Umbilical cord (tissue), 2 donors: ENCODE data around the gene PGBD4. TPM values are rescaled to one million over a fixed set of nuclear protein-coding genes. Genes with fewer than 3 reads are reported as not detected.
"Not testable (repeated sequence)": the region's sequence is repeated elsewhere in the genome, so short reads cannot be mapped to it uniquely, and the experiment has no call there.

Experiments used
- DNase-seq: peaks from one replicate; pipeline ENCODE4 v3.0.0-alpha.2; 2015; ENCODE audit warnings: low spot score
- total RNA-seq: library from RNA; depleted of rRNA; stranded (reverse); fragments of >200 nt; gene quantifications from one replicate; pipeline ENCODE4 v1.2.3, GENCODE V29; 2014; ENCODE audit warnings: low replicate concordance; ENCODE audit not compliant: insufficient read depth

PGBD4 gene
- total RNA-seq, 1 donor from 2014 or later = 3.9 TPM

DNA sequence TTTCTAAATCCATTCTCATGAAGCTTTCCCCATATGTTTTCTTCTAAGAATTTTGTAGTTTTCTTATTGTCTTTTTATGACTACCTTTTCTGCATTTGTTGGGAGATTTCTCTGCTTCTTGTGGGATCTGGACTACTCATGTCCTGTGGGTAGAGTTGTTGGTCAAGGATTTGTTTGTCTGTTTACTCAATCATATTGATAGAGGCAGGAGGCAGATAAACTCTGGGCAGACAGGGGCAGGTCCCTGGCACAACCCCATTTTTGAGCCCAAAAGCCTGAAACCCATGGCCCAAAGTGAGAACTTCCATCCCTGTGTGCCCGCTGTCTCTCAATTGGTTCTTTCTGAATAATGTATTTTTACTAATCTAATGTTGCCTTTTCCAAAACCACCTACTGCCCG lies 12.3 kb downstream of the PGBD4 start:
- DNase-seq = no peak

DNA sequence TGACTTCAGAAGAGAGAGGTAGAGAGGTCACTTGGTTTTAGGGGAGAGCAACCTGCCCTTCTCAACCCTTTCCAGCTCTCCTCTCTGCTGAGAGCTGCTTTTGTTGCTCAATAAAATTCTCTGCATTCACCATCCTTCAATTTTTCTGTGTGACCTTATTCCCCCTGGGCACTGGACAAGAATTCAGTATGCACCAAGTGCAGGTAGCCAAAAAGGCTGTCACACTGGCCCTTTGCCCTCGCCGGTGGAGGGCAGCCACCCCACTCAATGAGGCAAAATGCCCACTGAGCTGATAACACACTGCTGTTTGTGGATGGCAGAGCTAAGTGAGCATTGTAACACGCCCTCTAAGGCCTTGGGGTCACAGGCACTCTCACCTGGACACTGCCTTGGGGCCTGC lies 12.9 kb downstream of the PGBD4 start:
- no peak for DNase-seq

DNA sequence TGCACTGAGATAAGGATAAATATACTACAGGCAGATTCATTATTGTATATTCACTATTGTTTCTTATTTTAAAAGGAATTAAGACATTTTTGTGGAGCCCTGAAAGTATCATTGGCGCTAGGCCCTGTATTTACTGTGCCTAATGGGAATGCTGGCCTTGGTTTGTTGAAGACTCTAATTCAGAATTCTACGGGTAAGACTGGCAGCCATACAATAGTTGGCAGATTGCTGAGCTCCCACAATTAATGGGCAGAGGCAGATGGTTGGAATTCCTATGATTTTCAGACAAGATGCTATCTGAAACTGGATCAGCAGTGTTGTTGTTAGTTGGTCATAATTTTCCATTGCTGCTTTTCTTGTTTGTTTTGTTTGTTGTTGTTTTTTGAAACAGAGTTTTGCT lies 14.7 kb downstream of the PGBD4 start:
- no peak for DNase-seq

DNA sequence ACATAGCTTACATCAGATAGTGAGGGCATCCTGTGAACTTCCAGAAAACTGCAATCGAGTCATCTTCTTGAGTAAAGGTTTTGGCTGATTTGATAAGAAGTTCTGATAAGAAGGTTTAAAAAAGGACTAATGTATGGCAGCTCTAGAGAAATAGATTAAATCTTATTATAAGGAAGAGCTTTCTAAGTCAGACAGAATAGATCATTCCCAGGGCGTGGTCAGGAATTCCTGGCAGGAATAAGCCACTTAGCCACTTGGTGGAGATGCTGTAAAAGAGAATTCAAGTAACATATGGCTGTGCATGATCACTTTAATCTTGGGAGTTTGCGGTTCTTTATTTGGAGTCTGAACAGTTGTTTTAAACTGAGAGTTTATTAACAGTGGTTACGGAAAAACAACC lies 17.4 kb downstream of the PGBD4 start:
- peak; percentile 77 for DNase-seq

DNA sequence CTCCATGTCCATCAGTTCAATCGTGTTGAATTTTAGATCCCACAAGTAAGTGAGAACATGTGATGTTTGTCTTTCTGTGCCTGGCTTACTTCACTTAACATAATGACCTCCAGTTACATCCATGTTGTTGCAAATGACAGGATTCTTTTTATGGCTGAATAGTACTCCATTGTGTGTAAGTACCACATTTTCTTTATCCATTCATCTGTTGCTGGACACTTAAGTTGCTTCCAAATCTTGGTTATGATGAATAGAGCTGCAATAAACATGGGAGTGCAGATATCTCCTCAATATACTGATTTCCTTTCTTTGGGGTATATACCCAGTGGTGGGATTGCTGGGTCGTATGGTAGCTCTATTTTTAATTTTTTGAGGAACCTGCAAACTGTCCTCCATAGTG lies 18.5 kb downstream of the PGBD4 start:
- DNase-seq = not testable (repeated sequence)

DNA sequence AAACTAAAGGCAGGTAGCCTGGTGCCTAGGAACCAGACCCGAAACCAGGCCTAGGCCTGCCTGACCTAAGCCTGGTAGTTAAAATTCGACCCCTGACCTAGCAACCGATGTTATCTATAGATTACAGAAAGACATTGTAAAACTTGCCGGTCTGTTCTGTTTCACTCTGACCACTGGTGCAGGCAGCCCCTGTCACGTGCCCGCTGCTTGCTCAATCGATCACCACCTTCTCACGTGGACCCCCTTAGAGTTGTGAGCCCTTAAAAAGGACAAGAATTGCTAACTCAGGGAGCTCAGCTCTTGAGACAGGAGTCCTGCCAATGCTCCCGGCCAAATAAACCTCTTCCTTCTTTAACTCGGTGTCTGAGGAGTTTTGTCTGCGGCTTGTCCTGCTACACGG lies 19.9 kb downstream of the PGBD4 start:
- not testable (repeated sequence) for DNase-seq

DNA sequence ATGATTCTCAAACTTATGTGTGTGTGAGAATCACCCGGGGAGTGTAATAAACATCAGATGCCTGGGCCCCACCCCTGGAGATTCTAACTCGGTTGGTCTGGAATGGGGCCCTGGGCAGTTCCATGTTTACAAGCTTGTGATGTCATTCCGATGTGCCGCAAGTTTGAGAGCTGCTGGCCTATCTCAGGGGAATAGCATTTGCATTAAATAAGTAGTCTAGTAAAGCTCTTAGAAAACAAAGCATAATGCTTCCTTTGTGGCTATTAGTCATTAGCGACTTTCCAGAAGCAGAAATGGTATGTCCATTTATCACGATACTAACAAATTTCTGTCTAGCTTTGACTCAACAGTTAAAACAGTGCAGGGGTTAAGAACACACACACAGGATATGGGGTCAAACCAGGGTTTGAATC lies 20.9 kb downstream of the PGBD4 start:
- DNase-seq = no peak

DNA sequence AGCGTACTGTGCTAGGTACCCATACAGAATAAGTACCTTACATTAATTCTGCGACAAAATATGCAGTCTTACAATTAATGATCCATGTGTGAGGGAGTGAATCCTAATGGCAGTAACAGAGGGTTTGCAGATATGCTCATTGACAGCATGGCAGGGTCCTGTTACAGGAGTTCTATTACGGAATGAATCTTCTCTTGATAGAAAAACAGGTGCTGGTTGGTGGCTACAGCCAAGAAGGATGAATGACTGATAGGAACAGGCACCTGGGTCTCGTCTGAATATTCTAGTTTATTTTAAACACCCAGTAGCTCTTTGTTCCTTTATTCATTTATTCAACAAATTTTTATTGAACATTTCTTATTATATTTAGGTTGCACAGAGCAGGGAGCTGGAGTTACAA lies 22.8 kb downstream of the PGBD4 start:
- no peak for DNase-seq

DNA sequence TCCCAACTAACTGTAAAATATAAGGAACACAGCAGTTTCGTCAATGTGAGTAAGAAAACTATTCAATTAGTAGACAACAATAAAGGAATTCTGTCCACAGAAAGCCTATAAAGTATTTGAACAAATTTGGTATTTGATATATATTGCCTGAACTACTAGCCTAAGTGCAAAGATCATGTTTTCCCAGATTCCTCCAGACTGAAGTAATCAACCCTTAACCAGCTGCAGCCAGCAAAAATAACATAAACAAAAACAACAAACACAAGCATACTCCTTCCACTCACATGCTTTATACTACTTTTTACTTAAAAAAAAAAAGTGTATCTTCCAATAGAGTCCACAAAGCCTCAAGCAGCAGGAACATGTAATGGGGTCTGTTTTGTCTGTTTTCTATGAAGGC lies 24.1 kb downstream of the PGBD4 start:
- DNase-seq = no peak

DNA sequence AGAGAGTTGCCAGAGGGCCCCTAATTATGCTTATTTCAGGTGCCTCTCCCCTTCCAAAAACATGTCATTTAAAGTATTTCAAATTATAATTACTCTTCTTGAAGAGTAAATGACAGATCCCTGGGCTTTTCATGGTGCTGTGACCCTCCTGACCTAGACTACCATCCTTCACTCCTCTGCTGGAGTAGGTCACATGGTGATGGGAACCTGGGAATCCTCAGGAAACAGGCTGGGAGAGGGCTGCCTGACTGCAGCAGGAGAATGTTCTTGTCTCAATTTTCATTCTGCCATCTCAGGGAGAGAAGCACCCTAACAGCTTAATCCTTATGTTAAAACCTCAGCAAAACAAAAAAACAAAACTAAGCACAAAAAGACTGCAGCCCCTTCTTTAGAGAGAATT lies 24.6 kb downstream of the PGBD4 start:
- DNase-seq = no peak

DNA sequence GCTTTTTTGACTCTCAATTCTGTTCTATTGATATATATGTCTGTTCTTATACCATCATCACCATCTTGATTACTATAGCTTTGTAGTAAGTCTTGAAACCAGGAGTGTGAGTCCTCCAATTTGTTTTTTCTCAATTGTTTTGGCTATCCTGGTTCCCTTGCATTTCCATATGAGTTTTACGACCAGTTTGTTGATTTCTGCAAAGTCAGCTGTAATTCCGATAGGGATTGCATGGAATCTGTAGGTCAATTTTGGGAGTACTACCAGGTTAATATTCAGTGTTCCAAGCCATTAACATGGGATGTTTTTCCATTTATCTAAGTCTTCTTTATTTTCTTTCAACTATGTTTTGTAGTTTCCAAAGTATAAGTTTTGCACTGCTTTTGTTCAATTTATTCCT lies 27.0 kb downstream of the PGBD4 start:
- no peak for DNase-seq

DNA sequence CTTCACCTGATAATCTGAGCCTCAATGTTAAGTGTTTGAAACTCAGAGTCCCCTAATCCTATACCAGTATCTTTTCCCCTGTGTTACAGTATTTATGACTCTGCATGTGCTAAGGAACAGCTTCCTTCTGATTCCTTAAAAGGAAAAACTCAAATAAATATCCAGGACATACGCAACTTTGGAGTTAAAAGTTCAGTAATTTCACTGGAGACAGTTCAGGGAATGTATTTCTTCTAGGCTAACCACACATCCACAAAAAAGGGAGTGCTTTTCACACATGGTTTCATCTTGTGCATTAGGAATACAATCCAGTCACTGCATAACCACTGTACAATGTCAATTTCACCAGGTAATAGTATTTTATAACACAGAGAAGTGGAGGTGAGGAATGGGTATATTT lies 31.0 kb downstream of the PGBD4 start:
- no peak for DNase-seq

DNA sequence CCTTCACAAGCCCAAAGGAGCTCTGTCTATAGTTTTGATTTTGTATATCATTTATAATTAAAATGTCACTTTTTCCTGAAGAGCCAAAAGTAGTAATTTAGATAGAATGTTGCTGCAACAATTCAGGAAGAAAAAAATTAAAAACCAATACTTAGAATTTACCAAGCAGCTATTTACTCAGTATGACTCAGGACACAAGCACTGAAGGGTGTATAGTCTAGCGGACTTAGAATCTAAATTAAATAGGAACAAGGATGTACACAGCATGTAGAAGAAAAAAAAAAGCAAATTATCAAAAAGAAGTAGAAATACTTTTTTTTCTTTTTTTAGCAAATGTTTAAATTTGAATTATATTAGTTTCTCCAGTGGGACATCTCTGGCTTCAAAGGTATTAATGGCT lies 31.6 kb downstream of the PGBD4 start:
- DNase-seq = no peak

DNA sequence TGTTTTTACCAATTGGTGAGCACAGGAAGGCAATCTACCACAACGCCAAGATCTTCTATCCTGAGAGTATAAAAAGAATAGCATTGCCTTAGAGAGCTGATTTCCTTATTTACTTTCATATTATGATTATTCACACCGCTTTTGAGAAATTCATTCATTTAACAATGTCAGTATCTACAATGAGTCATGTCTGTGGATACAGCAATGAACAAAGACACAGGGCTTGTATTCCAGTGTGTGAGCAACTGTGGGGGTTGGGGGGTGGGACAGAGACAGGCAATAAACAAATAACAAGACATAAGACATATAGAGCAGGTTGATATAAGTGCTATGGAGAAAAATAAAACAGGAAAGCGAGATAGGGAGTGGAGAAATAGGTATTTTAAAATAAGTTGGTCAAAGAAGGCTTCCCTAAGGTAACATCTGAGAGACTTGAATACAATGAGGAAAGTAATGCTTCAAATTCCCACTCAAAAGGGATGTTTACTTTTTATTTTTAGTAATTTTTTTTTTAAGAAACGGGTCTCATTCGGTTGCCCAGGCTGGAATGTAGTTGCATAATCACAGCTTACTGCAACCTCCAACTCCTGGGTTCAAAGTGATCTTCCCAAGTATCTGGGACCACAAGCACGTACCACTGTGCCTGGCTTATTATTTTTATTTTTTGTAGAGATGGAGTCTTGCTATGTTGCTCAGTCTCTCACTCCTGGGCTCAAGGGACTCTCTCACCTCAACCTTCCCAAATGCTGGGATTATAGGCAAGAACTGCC lies 45.7 kb downstream of the PGBD4 start:
- DNase-seq = no peak

DNA sequence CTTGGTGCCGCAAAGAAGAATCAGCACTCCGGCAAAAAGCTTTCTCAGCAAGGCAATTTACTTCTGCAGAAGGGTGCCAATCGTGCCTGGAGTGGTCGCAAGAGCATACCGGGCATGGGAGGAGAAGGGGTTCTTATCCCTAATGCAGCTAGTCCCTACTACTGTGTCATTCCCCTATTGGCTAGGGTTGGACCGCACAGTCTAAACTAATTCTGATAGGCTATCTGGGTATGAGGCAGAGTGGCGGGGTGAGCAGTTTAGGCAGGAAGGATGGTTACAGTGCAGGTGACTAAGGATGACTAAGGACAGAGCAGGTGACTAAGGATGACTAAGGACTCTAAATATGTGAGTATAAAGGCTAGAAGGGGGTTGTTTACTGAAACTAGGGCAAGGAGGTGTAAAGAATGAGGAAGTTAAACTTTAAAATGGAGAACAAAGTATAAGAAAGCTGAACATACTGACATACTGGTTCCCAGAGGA lies 52.9 kb downstream of the PGBD4 start:
- DNase-seq = no peak

DNA sequence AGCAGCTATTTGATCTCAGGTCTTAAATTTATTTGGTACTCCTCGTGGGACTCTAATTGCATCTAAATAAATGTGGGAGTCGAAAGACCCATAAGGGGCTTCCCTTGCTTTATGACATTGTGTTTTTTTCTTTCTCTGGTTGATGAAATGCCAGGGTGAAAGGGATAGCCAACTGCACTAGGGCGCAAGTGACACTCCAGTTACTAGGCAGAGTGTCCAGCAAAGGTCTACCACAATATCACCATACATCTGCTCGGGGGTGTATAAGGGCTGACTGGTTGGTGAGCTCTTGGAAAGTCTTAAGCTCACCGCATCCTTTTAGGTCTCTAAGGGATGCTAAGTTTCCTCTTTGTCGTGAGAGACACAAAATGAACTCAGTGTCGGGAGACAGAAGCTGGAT lies 54.0 kb downstream of the PGBD4 start:
- DNase-seq = no peak

Other genes with a start within 250 kb of the PGBD4 start
- gene CHRM5, start 133.6 kb upstream of the PGBD4 start, total RNA-seq = 4.6 TPM
- 29.4 TPM for gene AVEN, start 62.9 kb upstream of the PGBD4 start, total RNA-seq
- gene EMC7, start 221 bp upstream of the PGBD4 start, total RNA-seq = 13.5 TPM
- gene KATNBL1, start 108.0 kb downstream of the PGBD4 start, total RNA-seq = 91.2 TPM
- 60.4 TPM for gene EMC4, start 122.9 kb downstream of the PGBD4 start, total RNA-seq
- gene SLC12A6, start 235.7 kb downstream of the PGBD4 start, total RNA-seq = 17.3 TPM
- gene NOP10, start 241.1 kb downstream of the PGBD4 start, total RNA-seq = 79.7 TPM
- not detected for gene NUTM1, start 241.2 kb downstream of the PGBD4 start, total RNA-seq